ENCODE measurements around the gene APC2.
"Not testable (repeated sequence)": the region's sequence is repeated elsewhere in the genome, so short reads cannot be mapped to it uniquely, and the experiment has no call there.

APC2 gene

GRCh38 chr19:1417145-1417544 lies 32.8 kb upstream of the APC2 start:
- DNase-seq, result no peak

GRCh38 chr19:1417681-1418495 lies 32.0 kb upstream of the APC2 start:
- no peak for DNase-seq

GRCh38 chr19:1418496-1418775 lies 31.5 kb upstream of the APC2 start:
- DNase-seq, result no peak

GRCh38 chr19:1418951-1419738 lies 30.8 kb upstream of the APC2 start:
- DNase-seq, result no peak

GRCh38 chr19:1420085-1420484 lies 29.8 kb upstream of the APC2 start:
- DNase-seq, result not testable (repeated sequence)

GRCh38 chr19:1420590-1420989 lies 29.3 kb upstream of the APC2 start:
- DNase-seq, result no peak

- DNase-seq, result no peak
These were observed 28.5 kb upstream of the APC2 start for GRCh38 chr19:1421218-1421957.

- DNase-seq, result no peak
These were observed 28.0 kb upstream of the APC2 start for GRCh38 chr19:1421958-1422305.

- no peak for DNase-seq
These were observed 27.6 kb upstream of the APC2 start for GRCh38 chr19:1422360-1422759.

- DNase-seq, result no peak
These were observed 27.0 kb upstream of the APC2 start for GRCh38 chr19:1422943-1423342.

- DNase-seq, result no peak
These were observed 26.3 kb upstream of the APC2 start for GRCh38 chr19:1423436-1424191.

- DNase-seq, result no peak
These were observed 25.5 kb upstream of the APC2 start for GRCh38 chr19:1424192-1424955.

GRCh38 chr19:1425102-1425837 lies 24.7 kb upstream of the APC2 start:
- DNase-seq, result no peak

GRCh38 chr19:1425902-1426301 lies 24.0 kb upstream of the APC2 start:
- no peak for DNase-seq

- no peak for DNase-seq
These were observed 23.2 kb upstream of the APC2 start for GRCh38 chr19:1426736-1427135.

GRCh38 chr19:1427221-1427920 lies 22.6 kb upstream of the APC2 start:
- DNase-seq, result no peak

- DNase-seq, result no peak
These were observed 21.1 kb upstream of the APC2 start for GRCh38 chr19:1428738-1429391.

GRCh38 chr19:1429750-1430149 lies 20.2 kb upstream of the APC2 start:
- no peak for DNase-seq

- DNase-seq, result no peak
These were observed 19.7 kb upstream of the APC2 start for GRCh38 chr19:1430246-1430645.

GRCh38 chr19:1431759-1432506 lies 18.0 kb upstream of the APC2 start:
- no peak for DNase-seq
